Measurements from ENCODE around the gene HSPA12A. TPM values are rescaled to one million over a fixed set of nuclear protein-coding genes. Genes with fewer than 3 reads are reported as not detected.

The HSPA12A gene
- total RNA-seq, 1 donor from 2014 or later = 7.9 TPM

DNA sequence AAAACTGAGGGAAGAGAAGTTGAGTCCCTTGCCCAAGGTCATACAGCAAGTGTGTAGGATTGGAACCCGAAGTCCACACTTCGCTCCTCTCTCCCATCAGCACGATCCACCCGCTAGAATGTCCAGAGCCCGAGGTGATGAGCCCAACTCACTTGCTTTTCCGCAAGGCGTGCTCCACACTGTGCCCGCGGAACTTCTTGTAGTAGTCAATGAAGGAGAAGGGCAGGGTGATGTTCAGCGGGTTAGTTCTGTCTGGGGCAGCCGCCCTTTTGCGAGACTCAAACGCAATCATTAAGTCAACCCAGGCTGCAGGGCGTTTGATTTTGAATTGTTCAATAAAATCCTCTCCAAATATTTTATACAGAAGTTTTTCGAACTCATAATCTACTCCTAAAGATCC lies 63.0 kb downstream of the HSPA12A start:
- H3K4me1 ChIP-seq (ENCODE audit: insufficient read depth, low read length) = no peaks in the 10 kb centered on the region
- FAIRE-seq = no peak
- H3K27ac Mint-ChIP-seq (ENCODE audit: unreplicated experiment) = no peak overlapping the region
- H3K4me3 ChIP-seq (ENCODE audit: insufficient read depth, low read depth, low read length) = no peak overlapping the region
- no peaks in the 10 kb centered on the region for H3K79me2 ChIP-seq (ENCODE audit: insufficient read depth, low read length)
- H3K4me2 ChIP-seq (ENCODE audit: low read length) = no peak overlapping the region
- H4K20me1 ChIP-seq (ENCODE audit: insufficient read depth, low read length) = no peaks in the 10 kb centered on the region
- H3K27me3 ChIP-seq (ENCODE audit: insufficient read depth, low read length) = no peaks in the 10 kb centered on the region
- H3K9ac ChIP-seq (ENCODE audit: low read length) = no peak overlapping the region
- H3K4me3 Mint-ChIP-seq (ENCODE audit: unreplicated experiment) = no peak overlapping the region
- peaks cover 14% of the 10 kb centered on the region for H3K36me3 Mint-ChIP-seq (ENCODE audit: low read depth, unreplicated experiment)
- no peaks in the 10 kb centered on the region for H3K9me3 ChIP-seq (ENCODE audit: insufficient read depth, low read depth, low read length)
- TF ChIP-seq EZH2 (IDR thresholded peaks at IDR 0.05; ENCODE audit: insufficient read depth, low read length) = no peak
- TF ChIP-seq, protein P1, sequence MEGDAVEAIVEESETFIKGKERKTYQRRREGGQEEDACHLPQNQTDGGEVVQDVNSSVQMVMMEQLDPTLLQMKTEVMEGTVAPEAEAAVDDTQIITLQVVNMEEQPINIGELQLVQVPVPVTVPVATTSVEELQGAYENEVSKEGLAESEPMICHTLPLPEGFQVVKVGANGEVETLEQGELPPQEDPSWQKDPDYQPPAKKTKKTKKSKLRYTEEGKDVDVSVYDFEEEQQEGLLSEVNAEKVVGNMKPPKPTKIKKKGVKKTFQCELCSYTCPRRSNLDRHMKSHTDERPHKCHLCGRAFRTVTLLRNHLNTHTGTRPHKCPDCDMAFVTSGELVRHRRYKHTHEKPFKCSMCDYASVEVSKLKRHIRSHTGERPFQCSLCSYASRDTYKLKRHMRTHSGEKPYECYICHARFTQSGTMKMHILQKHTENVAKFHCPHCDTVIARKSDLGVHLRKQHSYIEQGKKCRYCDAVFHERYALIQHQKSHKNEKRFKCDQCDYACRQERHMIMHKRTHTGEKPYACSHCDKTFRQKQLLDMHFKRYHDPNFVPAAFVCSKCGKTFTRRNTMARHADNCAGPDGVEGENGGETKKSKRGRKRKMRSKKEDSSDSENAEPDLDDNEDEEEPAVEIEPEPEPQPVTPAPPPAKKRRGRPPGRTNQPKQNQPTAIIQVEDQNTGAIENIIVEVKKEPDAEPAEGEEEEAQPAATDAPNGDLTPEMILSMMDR (IDR thresholded peaks at IDR 0.05; ENCODE audit: insufficient read depth, low read depth, low read length) = no peak
- no peak overlapping the region for H2AFZ ChIP-seq (ENCODE audit: low read depth, low read length)
- no peaks in the 10 kb centered on the region for H3K4me1 Mint-ChIP-seq (ENCODE audit: low read depth, unreplicated experiment)
- no peaks in the 10 kb centered on the region for H3K9me3 Mint-ChIP-seq (ENCODE audit: unreplicated experiment)
- DNase-seq (ENCODE audit: low read depth) = no peak
- H3K36me3 ChIP-seq (ENCODE audit: insufficient read depth, low read length) = no peaks in the 10 kb centered on the region
- no peak overlapping the region for H3K27ac ChIP-seq (ENCODE audit: low read depth, low read length)
- peaks cover 7% of the 10 kb centered on the region for H3K27me3 Mint-ChIP-seq (ENCODE audit: low read depth, unreplicated experiment)

DNA sequence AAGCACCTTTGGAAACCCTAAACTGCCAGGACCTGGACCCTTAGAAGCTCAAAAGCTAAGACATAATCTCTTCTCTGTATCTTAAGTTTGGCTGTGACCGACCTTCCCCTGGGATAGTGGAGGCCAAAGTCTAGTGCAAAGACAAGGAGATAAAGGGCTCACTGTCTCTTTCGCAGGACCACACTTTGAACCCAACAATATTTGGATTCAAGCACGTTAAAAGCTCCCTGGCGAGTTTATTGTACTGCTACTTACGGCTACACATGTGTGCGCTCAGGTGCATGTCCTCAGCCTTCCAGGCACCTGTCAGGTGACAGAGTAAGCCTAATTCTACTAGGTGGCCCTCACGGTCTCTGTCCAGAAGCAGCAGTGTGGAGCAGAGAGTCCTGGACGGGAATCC lies 65.7 kb downstream of the HSPA12A start:
- TF ChIP-seq EZH2 (IDR thresholded peaks at IDR 0.05; ENCODE audit: insufficient read depth, low read length) = no peak
- TF ChIP-seq, protein P1 (IDR thresholded peaks at IDR 0.05; ENCODE audit: insufficient read depth, low read depth, low read length) = no peak
- H2AFZ ChIP-seq (ENCODE audit: low read depth, low read length) = no peak overlapping the region
- H3K4me3 Mint-ChIP-seq (ENCODE audit: unreplicated experiment) = no peak overlapping the region
- H3K4me2 ChIP-seq (ENCODE audit: low read length) = no peak overlapping the region
- H3K9me3 Mint-ChIP-seq (ENCODE audit: unreplicated experiment) = no peaks in the 10 kb centered on the region
- H3K4me1 Mint-ChIP-seq (ENCODE audit: low read depth, unreplicated experiment) = no peaks in the 10 kb centered on the region
- H3K27me3 Mint-ChIP-seq (ENCODE audit: low read depth, unreplicated experiment) = peaks cover 7% of the 10 kb centered on the region
- DNase-seq (ENCODE audit: low read depth) = no peak
- H3K9ac ChIP-seq (ENCODE audit: low read length) = no peak overlapping the region
- H3K36me3 ChIP-seq (ENCODE audit: insufficient read depth, low read length) = peaks cover 4% of the 10 kb centered on the region
- peaks cover 4% of the 10 kb centered on the region for H3K4me1 ChIP-seq (ENCODE audit: insufficient read depth, low read length)
- no peaks in the 10 kb centered on the region for H3K9me3 ChIP-seq (ENCODE audit: insufficient read depth, low read depth, low read length)
- H3K36me3 Mint-ChIP-seq (ENCODE audit: low read depth, unreplicated experiment) = peaks cover 17% of the 10 kb centered on the region
- H3K27ac ChIP-seq (ENCODE audit: low read depth, low read length) = no peak overlapping the region
- H3K4me3 ChIP-seq (ENCODE audit: insufficient read depth, low read depth, low read length) = no peak overlapping the region
- H3K27me3 ChIP-seq (ENCODE audit: insufficient read depth, low read length) = no peaks in the 10 kb centered on the region
- no peak for FAIRE-seq
- no peak overlapping the region for H3K27ac Mint-ChIP-seq (ENCODE audit: unreplicated experiment)
- no peaks in the 10 kb centered on the region for H3K79me2 ChIP-seq (ENCODE audit: insufficient read depth, low read length)
- H4K20me1 ChIP-seq (ENCODE audit: insufficient read depth, low read length) = no peaks in the 10 kb centered on the region

DNA sequence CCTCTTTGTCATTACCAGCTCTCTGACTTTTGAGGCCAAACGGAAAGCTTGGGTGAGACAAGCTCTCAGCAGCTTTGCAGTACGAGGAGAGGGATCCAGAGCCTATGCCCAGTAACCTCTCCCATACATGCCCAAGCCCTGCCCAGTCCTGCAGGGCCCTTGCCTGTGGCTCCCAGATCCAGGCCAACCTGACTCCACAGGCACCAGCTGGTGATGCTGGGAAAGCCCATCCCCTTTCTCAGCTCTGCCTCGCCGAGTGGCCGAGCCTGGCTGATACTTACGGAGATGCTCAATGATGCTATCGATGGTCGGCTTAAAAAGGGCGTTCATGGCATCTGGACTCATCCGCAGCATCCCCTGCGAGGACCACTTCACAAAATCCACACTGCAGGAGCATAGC lies 66.2 kb downstream of the HSPA12A start:
- H3K4me2 ChIP-seq (ENCODE audit: low read length) = no peak overlapping the region

More for the DNA sequence above, 66.2 kb downstream of the HSPA12A start:
- FAIRE-seq = no peak
- Histone ChIP-seq H3K27ac (ENCODE audit: low read depth, low read length) (no peak overlapping the region), H3K27me3 (ENCODE audit: insufficient read depth, low read length) (no peaks in the 10 kb centered on the region), H3K9me3 (ENCODE audit: insufficient read depth, low read depth, low read length) (no peaks in the 10 kb centered on the region), H3K36me3 (ENCODE audit: insufficient read depth, low read length) (peaks cover 4% of the 10 kb centered on the region), H3K4me1 (ENCODE audit: insufficient read depth, low read length) (peaks cover 4% of the 10 kb centered on the region), H3K79me2 (ENCODE audit: insufficient read depth, low read length) (no peaks in the 10 kb centered on the region), H3K9ac (ENCODE audit: low read length) (no peak overlapping the region), H4K20me1 (ENCODE audit: insufficient read depth, low read length) (no peaks in the 10 kb centered on the region), H3K4me3 (ENCODE audit: insufficient read depth, low read depth, low read length) (no peak overlapping the region), H2AFZ (ENCODE audit: low read depth, low read length) (no peak overlapping the region)
- Mint-ChIP-seq H3K4me1 (ENCODE audit: low read depth, unreplicated experiment) (peaks cover 3% of the 10 kb centered on the region), H3K27ac (ENCODE audit: unreplicated experiment) (no peak overlapping the region), H3K4me3 (ENCODE audit: unreplicated experiment) (no peak overlapping the region), H3K27me3 (ENCODE audit: low read depth, unreplicated experiment) (peaks cover 7% of the 10 kb centered on the region), H3K9me3 (ENCODE audit: unreplicated experiment) (no peaks in the 10 kb centered on the region), H3K36me3 (ENCODE audit: low read depth, unreplicated experiment) (peaks cover 17% of the 10 kb centered on the region)
- no peak for DNase-seq (ENCODE audit: low read depth)
- TF ChIP-seq, protein P1 (IDR thresholded peaks at IDR 0.05; ENCODE audit: insufficient read depth, low read depth, low read length) = no peak
- no peak for TF ChIP-seq EZH2 (IDR thresholded peaks at IDR 0.05; ENCODE audit: insufficient read depth, low read length)
